Sigmoid colon (tissue), 7 donors: ENCODE data around the gene VAMP3. TPM values are rescaled to one million over a fixed set of nuclear protein-coding genes. Genes with fewer than 3 reads are reported as not detected.
A peak's percentile ranks its signal among the peaks of the same experiment; 100 is the strongest.

ENCODE experiments used
- DNase-seq: peaks from one replicate; pipeline ENCODE4 v3.0.0-alpha.2; 2019
- H3K27ac ChIP-seq, 4 donors: fragments of 200-600 bp; sonication (generic); one replicate each; pipeline ENCODE4 v1.5.1; 2016 to 2019; ENCODE audit warnings: mild to moderate bottlenecking in 1 of 4
- H3K27me3 ChIP-seq, 3 donors: fragments of 200-600 bp; sonication (generic); one replicate each; pipeline ENCODE4 v1.5.1; 2019; ENCODE audit warnings: mild to moderate bottlenecking in 1 of 3
- H3K36me3 ChIP-seq, 4 donors: fragments of 200-600 bp; sonication (generic); one replicate each; pipeline ENCODE4 v1.5.1; 2016 to 2019
- H3K4me1 ChIP-seq, 4 donors: fragments of 200-600 bp; sonication (generic); one replicate each; pipeline ENCODE4 v1.5.1; 2017 to 2019
- H3K4me3 ChIP-seq, 4 donors: fragments of 200-600 bp; sonication (generic); one replicate each; pipeline ENCODE4 v1.5.1; 2017 to 2019; ENCODE audit warnings: mild to moderate bottlenecking in 2 of 4, moderate library complexity in 1 of 4
- H3K9me3 ChIP-seq, 4 donors: fragments of 200-600 bp in 3 of 4; sonication (generic) in 3 of 4; one replicate each; pipeline versions ENCODE4 v1.5.1 to v1.6.1; 2013 to 2019
- CTCF ChIP-seq, 4 experiments: fragments of 450-650 bp in 3 of 4; fragments of 200-600 bp in 1 of 4; IDR thresholded peaks; one replicate each; pipeline ENCODE4 v1.5.1; 2016 to 2019; ENCODE audit warnings: antibody characterized with exemption in 4 of 4, mild to moderate bottlenecking in 3 of 4, moderate library complexity in 2 of 4
- EP300 ChIP-seq, 4 donors: sonication (generic); formaldehyde crosslinking; IDR thresholded peaks; one replicate each; pipeline ENCODE4 v1.6.1; 2017; ENCODE audit warnings: antibody characterized with exemption in 4 of 4
- POLR2A ChIP-seq, 2 donors: fragments of 450-650 bp; IDR thresholded peaks; one replicate each; pipeline ENCODE4 v1.6.1; 2016; ENCODE audit warnings: antibody characterized with exemption in 2 of 2, mild to moderate bottlenecking in 2 of 2, moderate library complexity in 2 of 2
- POLR2AphosphoS5 ChIP-seq, 4 donors: sonication (generic); formaldehyde crosslinking; IDR thresholded peaks; one replicate each; pipeline ENCODE4 v1.6.1; 2017; ENCODE audit warnings: antibody characterized with exemption in 4 of 4
- WGBS, 2 donors: extraction: QIAGEN DNeasy Blood & Tissue Kit; methylation state at CpG; one replicate each; pipeline ENCODE4 v1.1.7; 2013; 5-methylcytosine and 5-hydroxymethylcytosine counted together
- intact Hi-C: fragments of 100-400 bp; cut with DNase I; formaldehyde crosslinking; loops from one replicate; pipeline ENCODE4 v1.15.1; 2023
- polyA plus RNA-seq, 3 donors: library from polyadenylated mRNA; stranded (reverse); fragments of 200-250 nt; gene quantifications; one replicate each; pipeline ENCODE4 v1.2.3, GENCODE V29; 2013
- total RNA-seq, 4 donors: library from RNA; depleted of rRNA; stranded (reverse); fragments of >200 nt; gene quantifications; one replicate each; pipeline ENCODE4 v1.1.0, GENCODE V29; 2016
- donor health status: healthy with polysubstance abuse.
- donor health status: Bipolar disorder and iron deficiency.
- donor health status: healthy.

The VAMP3 gene
- total and polyA plus RNA-seq, 7 donors: 55.3 to 2,991 (median 113) TPM

DNA sequence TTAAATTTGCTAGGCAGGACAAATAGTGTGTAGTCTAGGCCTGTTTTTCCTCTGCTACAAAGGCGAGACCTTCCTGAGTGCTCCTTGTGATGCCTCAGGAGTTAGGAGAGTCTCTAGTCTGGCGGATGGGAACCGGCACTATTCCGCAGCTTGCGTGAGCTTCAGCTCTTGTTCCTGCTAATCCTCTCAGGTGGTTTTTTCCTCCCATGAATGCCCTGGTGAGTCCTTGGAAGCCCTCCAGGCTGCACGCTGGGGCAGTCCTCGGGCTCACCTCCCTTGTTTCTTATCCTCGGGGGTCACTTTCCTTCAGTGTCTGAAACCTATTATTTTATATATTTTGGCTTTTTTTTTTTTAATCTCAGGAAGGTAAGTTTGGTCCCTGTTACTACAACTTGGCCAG lies 53.6 kb downstream of the VAMP3 start:
- peaks cover 27 to 99% (median 38%) of the 10 kb centered on the region in 4 donors for H3K36me3 ChIP-seq
- 97% methylated on average over 8 of the region's 8 CpGs for WGBS, 2 donors
- intact Hi-C loops: no loop called here

DNA sequence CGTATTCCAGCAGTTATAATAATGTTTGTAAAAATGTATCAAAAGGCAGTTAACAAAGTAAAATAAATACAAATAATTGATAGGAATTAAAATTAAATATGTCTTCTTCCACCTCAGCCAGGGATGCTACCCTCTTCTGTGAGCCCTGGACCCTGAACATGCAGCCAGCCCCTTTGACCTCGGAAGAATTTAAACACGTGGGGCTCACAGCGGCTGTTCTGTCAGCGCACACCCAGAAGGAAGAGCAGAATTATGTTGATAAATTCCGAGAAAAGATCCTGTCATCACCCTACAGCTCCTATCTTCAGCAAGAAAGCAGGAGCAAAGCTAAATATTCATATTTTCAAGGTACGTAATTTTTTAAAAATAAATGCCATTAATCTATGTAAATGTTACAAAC lies 55.3 kb downstream of the VAMP3 start:
- 79 to 83% methylated on average over 7 of the region's 7 CpGs for WGBS, 2 donors
- DNase-seq: no peak
- peaks cover 0 to 11% (median 5%) of the 10 kb centered on the region in 4 donors for H3K4me1 ChIP-seq
- H3K36me3 ChIP-seq: peaks cover 17 to 99% (median 29%) of the 10 kb centered on the region in 4 donors
- H3K4me3 ChIP-seq: no peak overlapping the region
- H3K27me3 ChIP-seq: no peaks in the 10 kb centered on the region
- TF ChIP-seq CTCF (IDR thresholded peaks at IDR 0.05): no peak
- TF ChIP-seq POLR2AphosphoS5 (IDR thresholded peaks at IDR 0.05): no peak
- TF ChIP-seq POLR2A (IDR thresholded peaks at IDR 0.05): no peak
- intact Hi-C loops: no loop called here
- H3K27ac ChIP-seq: no peak overlapping the region
- no peaks in the 10 kb centered on the region for H3K9me3 ChIP-seq

More for the DNA sequence above, 53.6 kb downstream of the VAMP3 start:
- no peak overlapping the region for H3K27ac ChIP-seq
- H3K9me3 ChIP-seq: no peaks in the 10 kb centered on the region
- TF ChIP-seq EP300 (IDR thresholded peaks at IDR 0.05) (no peak), POLR2AphosphoS5 (IDR thresholded peaks at IDR 0.05) (no peak), POLR2A (IDR thresholded peaks at IDR 0.05) (no peak), CTCF (IDR thresholded peaks at IDR 0.05) (no peak)
- H3K4me3 ChIP-seq: no peak overlapping the region
- DNase-seq: no peak
- H3K27me3 ChIP-seq: no peaks in the 10 kb centered on the region
- H3K4me1 ChIP-seq: peaks cover 0 to 11% (median 5%) of the 10 kb centered on the region in 4 donors

GRCh38 chr1:7827126-7827955 lies 56.2 kb downstream of the VAMP3 start:
- Histone ChIP-seq H3K27ac (peak overlapping the region in 2 of 4 donors; percentile 38 to 45), H3K27me3 (no peaks in the 10 kb centered on the region), H3K36me3 (peaks cover 11 to 96% (median 27%) of the 10 kb centered on the region in 4 donors), H3K9me3 (no peaks in the 10 kb centered on the region), H3K4me3 (peak overlapping the region in 3 of 4 donors; percentile 26 to 36 (median 33)), H3K4me1 (peaks cover 0 to 11% (median 5%) of the 10 kb centered on the region in 4 donors)
- DNase-seq: no peak
- intact Hi-C loops: no loop called here
- no peak for TF ChIP-seq EP300 (IDR thresholded peaks at IDR 0.05)
- TF ChIP-seq POLR2AphosphoS5 (IDR thresholded peaks at IDR 0.05): no peak
- TF ChIP-seq CTCF (IDR thresholded peaks at IDR 0.05): no peak
- no peak for TF ChIP-seq POLR2A (IDR thresholded peaks at IDR 0.05)
- 79 to 84% methylated on average over 39 of the region's 39 CpGs for WGBS, 2 donors

Other genes starting within 250 kb of the VAMP3 start
- gene PER3, start 13.0 kb downstream of the VAMP3 start, total RNA-seq: 10 to 100 TPM; 36.1 to 57.1 (median 44.9) TPM
- 1 to 10 TPM; 2.1 to 5.4 (median 5.3) TPM for gene PER3, start 13.0 kb downstream of the VAMP3 start, polyA plus RNA-seq
- not detected for gene UTS2, start 81.8 kb downstream of the VAMP3 start, total RNA-seq
- 1 to 10 TPM in 1 of 3 donors, under 1 TPM in 1, not detected in 1; 0.20 to 7.2 TPM for gene UTS2, start 81.8 kb downstream of the VAMP3 start, polyA plus RNA-seq
- not detected for gene TNFRSF9, start 169.5 kb downstream of the VAMP3 start, total RNA-seq
- 1 to 10 TPM in 2 of 3 donors, not detected in 1; 1.2 to 1.7 TPM for gene TNFRSF9, start 169.5 kb downstream of the VAMP3 start, polyA plus RNA-seq
- gene PARK7, start 190.4 kb downstream of the VAMP3 start, total RNA-seq: 100 to 1,000 TPM; 176 to 252 (median 222) TPM
- 100 to 1,000 TPM; 243 to 270 (median 243) TPM for gene PARK7, start 190.4 kb downstream of the VAMP3 start, polyA plus RNA-seq